SH-SY5Y (cell line): ENCODE results near the gene ROR1.

ENCODE experiments used
- GATA2 ChIP-seq: IDR thresholded peaks from 2 replicates; pipeline ENCODE4 v1.6.1; 2011; ENCODE audit warnings: mild to moderate bottlenecking, low read depth, low read length
- GATA3 ChIP-seq: IDR thresholded peaks from 2 replicates; pipeline ENCODE4 v1.6.1; 2011; ENCODE audit warnings: low read depth, mild to moderate bottlenecking, low read length, moderate library complexity

DNA sequence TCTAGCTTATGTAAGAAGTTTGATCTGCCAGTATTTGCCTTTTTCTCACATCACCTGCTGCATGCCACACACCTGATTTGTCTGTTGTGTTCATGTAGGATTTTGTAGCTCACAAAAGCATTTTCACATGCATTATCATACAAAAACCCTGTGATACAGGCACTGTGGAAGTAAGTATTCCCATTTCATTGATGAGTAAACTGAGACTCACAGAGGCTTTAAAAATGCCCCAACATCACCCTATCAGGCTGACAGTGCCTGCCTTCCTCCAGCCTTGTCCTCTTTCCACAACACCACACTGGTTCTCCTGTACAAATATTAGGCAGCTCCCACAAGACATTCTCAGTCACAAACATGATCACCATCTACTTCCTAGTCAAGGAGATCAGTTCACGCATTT lies 343.7 kb downstream of the ROR1 start:
- TF ChIP-seq GATA2 (no peak), GATA3 (no peak)
